ENCODE results near the gene HIP1R.
A peak's percentile ranks its signal among the peaks of the same experiment; 100 is the strongest.

HIP1R gene

GRCh38 chr12:122860854-122861586 lies 25.8 kb downstream of the HIP1R start:
- H3K36me3 Mint-ChIP-seq (ENCODE audit: low read depth): peaks cover 7% of the 10 kb centered on the region
- H3K4me3 Mint-ChIP-seq: no peak overlapping the region
- H3K9me3 Mint-ChIP-seq: no peaks in the 10 kb centered on the region
- no peaks in the 10 kb centered on the region for H3K27me3 Mint-ChIP-seq (ENCODE audit: low read depth)
- peaks cover 22% of the 10 kb centered on the region for H3K4me1 Mint-ChIP-seq
- no peak for TF ChIP-seq CTCF (IDR thresholded peaks at IDR 0.05; ENCODE audit: unreplicated experiment in 3 of 3)
- H3K27ac Mint-ChIP-seq: no peak overlapping the region

DNA sequence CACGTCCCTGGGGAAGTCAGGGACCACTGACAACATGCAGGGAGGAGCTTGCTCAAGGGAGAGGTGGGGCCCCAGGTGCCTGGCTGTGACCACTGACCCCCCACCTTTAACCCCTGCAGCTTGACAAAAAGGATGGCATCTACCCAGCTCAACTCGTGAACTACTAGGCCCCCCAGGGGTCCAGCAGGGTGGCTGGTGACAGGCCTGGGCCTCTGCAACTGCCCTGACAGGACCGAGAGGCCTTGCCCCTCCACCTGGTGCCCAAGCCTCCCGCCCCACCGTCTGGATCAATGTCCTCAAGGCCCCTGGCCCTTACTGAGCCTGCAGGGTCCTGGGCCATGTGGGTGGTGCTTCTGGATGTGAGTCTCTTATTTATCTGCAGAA lies 26.3 kb downstream of the HIP1R start:
- no peaks in the 10 kb centered on the region for H3K27me3 Mint-ChIP-seq (ENCODE audit: low read depth)
- peaks cover 22% of the 10 kb centered on the region for H3K4me1 Mint-ChIP-seq
- TF ChIP-seq CTCF (IDR thresholded peaks at IDR 0.05; ENCODE audit: unreplicated experiment in 3 of 3): no peak
- no peak overlapping the region for H3K4me3 Mint-ChIP-seq
- H3K27ac Mint-ChIP-seq: peak overlapping the region in 2 of 3 experiments; percentile 57 to 75
- peaks cover 7% of the 10 kb centered on the region for H3K36me3 Mint-ChIP-seq (ENCODE audit: low read depth)
- no peaks in the 10 kb centered on the region for H3K9me3 Mint-ChIP-seq

- Mint-ChIP-seq H3K4me1 (peaks cover 22% of the 10 kb centered on the region), H3K9me3 (no peaks in the 10 kb centered on the region), H3K4me3 (no peak overlapping the region), H3K27me3 (ENCODE audit: low read depth) (no peaks in the 10 kb centered on the region), H3K36me3 (ENCODE audit: low read depth) (peaks cover 7% of the 10 kb centered on the region), H3K27ac (peak overlapping the region in 2 of 3 experiments; percentile 57 to 75)
- no peak for TF ChIP-seq CTCF (IDR thresholded peaks at IDR 0.05; ENCODE audit: unreplicated experiment in 3 of 3)
Measured at GRCh38 chr12:122862110-122862634, 26.9 kb downstream of the HIP1R start.

GRCh38 chr12:122862872-122863701 lies 27.8 kb downstream of the HIP1R start:
- TF ChIP-seq CTCF (IDR thresholded peaks at IDR 0.05; ENCODE audit: unreplicated experiment in 3 of 3): no peak
- H3K4me1 Mint-ChIP-seq: peaks cover 22% of the 10 kb centered on the region
- H3K4me3 Mint-ChIP-seq: no peak overlapping the region
- H3K27me3 Mint-ChIP-seq (ENCODE audit: low read depth): no peaks in the 10 kb centered on the region
- H3K27ac Mint-ChIP-seq: peak overlapping the region; percentile 38 to 81 (median 75)
- H3K36me3 Mint-ChIP-seq (ENCODE audit: low read depth): peaks cover 9% of the 10 kb centered on the region
- no peaks in the 10 kb centered on the region for H3K9me3 Mint-ChIP-seq

DNA sequence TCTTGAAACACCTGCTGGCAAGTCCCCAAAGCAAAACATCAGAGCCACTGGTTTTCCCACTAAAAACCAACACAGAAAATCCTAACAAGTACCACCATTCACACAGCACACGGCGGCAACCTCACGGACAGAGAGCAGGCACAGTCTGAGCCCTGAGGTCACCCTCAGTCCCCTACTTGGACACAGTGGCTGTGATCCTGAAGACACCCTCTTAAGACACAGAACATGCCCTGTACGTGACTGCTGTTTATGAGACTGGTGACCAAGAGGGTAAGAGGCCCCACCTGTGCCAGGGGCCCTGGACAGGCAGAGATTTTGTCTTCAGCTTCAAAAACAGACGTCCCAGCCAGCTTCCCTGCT lies 29.6 kb downstream of the HIP1R start:
- Mint-ChIP-seq H3K27ac (peak overlapping the region; percentile 78 to 95 (median 81)), H3K4me1 (peaks cover 36% of the 10 kb centered on the region), H3K36me3 (ENCODE audit: low read depth) (peaks cover 25% of the 10 kb centered on the region), H3K9me3 (no peaks in the 10 kb centered on the region), H3K27me3 (ENCODE audit: low read depth) (no peaks in the 10 kb centered on the region), H3K4me3 (no peak overlapping the region)
- TF ChIP-seq CTCF (IDR thresholded peaks at IDR 0.05; ENCODE audit: unreplicated experiment in 3 of 3): no peak
